TTC549 (cell line): ENCODE measurements around the gene SCRN2.

Experiments
- FAIRE-seq: peaks from 2 replicates; lab custom pipeline; 2012; peaks lifted over from hg19 to GRCh38; lab: Jason Lieb, UNC

SCRN2 gene

DNA sequence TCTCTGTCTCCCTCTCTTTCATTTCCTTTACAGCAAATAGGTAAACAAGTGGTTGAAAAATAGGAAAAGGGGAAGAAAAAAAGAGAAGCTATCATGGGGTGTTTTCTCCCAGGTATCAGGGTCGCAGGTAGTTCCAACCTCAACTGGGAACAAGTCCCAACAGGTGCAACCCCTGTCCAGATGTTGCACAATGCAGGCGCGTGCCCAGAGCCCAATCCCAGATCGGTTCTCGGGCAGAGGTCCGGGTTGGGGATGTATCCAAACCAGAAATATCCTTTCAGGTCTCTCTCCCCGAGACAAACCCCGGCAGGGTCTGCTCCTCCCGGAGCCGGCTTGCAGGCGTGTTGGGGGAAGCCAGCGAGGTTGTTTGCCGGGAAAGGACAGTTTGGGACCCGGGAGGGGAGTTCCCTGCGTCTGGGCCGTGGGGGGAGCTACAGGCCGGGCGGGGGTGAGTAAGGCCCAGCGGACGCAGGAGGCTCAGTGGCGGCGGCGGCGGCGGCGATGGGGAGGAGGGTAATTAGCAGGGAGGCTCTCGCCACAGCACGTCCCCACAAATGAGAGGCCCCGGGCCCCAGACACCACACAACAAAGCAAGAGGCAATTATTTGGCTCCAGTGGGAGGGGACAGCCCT lies 31.1 kb upstream of the SCRN2 start:
- FAIRE-seq = no peak

DNA sequence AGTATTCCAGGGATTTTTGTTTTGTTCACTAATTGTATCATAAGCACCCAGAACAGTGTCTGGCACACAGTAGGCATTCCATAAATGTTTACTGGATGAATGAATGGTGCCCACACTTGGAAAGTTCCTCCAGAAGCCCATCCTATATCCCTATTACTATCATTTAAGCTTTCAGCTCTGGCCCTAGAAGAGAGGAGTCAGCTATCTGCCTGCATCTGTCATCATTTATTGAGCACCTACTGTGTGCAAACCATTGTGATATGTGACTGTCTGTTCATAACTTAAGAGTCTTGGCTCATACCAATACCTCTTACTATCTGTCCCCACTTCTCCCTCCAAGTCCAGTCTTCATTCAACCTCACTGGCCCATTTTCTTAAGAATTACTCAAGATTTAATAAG lies 30.0 kb upstream of the SCRN2 start:
- FAIRE-seq = no peak

DNA sequence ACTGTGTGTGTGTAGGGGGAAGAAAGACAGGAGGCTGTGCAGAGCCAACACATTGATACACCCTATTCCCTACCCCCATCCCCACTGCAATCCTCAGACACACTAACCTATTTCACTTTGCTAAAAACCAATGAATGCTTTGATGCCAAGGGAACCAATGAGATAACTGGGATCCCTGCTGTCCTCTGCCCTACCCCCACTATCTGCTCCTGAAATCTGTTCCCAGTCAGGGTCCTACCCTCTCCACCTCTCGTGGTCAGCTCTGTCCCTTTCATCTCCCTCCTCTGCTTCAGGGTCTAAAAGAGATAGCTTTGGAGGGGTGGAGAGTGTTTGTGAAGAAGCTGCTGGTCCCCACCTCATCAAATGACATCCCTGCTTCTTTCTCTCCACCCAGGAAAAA lies 29.0 kb upstream of the SCRN2 start:
- no peak for FAIRE-seq

DNA sequence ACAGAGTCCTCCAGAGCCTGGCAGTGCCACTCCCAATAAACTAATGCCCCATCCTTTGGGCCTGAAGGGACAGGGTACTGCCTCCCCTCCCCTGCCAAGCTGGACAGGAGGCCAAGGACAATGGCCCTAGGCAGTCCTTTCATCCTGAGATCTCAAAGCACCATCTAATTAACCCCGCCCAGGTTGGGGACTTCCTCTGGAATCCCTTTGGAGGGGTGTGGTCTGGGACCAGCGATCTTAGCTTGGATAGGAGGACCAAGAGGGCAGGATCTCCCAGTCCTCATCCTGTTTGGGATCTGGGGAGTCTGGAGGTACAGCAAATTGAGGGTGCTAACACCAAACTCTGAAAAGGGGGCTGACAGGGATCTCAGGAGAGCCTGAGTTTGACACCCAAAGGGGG lies 28.0 kb upstream of the SCRN2 start:
- FAIRE-seq = no peak

DNA sequence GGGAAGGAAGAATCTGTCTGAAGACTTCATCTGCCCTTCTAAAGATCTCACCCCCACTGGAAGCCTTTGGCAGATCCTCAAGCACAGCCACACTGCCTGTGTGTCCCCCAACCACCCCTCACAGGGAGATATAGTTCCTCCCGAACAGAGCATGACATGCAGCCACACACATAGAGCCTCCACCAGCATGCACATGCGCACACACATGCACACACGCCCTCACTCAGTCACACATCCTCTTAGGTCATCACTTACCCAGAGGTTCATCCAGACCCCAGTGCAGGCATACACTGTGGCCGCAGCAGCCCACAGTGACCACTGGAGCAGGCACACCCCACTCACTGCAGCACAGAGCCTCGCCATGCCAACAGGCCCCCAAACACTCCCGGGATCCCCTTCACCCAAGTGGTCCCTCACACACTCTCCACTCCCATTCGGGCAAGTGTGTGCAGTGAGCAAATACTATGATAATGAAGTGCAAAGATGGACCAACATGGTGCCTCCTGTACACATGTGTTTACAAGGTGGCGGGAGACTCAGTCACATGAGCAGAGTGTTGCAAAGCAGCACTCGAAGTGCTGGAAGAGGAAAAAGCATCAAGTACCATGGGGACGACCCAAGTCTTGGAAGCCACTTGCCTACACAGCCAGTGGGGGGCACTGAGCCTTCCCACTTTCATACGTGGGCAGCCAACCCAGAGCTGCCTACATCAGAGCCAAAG lies 26.9 kb upstream of the SCRN2 start:
- no peak for FAIRE-seq

DNA sequence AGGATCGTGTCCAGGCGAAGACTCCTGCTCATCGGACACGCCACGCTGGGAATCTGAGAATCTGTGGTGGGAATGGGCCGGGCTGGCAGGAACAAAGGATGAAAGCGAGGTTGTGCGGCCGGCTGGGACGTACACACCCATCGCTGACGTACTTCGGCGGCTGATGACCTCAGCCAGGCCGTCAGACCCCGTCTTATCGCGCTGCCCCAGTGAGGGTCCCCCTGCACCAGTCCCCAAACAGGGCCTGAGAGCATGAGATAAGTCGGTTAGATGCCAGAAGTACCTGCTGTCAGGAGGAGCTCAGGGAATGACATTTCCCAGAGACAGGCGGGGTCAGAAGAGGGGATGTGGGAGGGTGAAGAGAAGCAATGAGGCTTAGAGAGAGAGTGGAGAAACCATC lies 25.9 kb upstream of the SCRN2 start:
- FAIRE-seq = no peak

DNA sequence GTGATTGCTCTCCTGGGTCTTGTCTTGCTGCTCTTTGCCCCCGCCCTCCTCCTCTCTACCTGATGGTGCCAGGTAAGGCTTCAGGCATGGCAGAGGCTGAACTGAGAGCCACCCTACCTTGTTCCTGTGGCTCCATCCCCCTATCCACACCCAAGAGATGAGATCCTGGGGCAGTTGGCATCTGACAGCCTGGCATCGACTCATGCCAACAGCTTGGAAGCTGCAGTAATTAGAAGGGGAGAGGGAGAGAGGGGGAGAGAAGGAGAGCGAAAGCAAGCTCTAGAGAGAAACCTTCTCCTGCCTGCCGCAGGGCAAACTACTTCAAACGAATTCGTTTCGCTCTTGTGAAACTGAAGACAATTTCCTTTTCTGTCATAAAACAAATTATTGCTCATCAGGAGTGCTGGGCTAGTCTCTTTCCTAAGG lies 23.7 kb upstream of the SCRN2 start:
- no peak for FAIRE-seq

DNA sequence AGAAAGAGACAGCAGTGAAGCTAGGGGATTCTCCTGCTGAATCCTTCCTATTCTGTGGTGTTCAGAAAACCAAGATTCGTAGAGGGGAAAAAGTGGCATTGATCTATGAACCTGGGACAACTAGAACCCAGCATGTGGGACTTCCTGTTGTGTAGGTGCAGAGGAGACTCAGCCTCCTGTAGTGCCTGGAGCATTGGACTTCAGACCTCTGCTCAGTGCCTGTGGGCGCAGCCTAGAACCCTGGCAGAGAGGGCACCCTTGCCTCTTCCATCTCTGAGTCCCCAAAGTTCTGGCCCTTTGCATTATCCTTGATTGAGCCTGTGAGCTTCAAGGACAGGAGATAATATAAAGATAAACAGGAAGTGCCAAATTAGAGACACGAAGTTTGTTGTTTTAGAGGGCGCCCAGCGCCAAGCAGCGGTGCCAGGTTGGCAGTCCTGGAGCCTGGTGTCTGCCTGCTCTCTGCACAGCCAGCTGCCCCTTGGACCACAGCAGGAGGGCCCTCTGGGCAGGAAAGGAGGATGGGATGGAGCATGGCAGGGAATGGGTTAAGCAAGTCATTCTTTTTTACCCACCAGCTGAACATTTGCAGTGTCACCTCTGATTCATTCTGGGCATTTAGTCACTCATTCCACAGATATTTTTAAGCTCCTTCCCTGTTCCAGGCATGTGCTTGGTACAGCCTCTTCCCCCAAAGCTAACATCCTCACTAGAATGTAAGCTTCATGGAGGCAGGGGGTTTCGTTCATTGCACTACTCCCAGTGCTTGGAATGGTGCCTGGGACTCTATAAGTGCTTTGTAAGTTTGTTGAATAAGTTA lies 21.8 kb upstream of the SCRN2 start:
- FAIRE-seq = no peak

DNA sequence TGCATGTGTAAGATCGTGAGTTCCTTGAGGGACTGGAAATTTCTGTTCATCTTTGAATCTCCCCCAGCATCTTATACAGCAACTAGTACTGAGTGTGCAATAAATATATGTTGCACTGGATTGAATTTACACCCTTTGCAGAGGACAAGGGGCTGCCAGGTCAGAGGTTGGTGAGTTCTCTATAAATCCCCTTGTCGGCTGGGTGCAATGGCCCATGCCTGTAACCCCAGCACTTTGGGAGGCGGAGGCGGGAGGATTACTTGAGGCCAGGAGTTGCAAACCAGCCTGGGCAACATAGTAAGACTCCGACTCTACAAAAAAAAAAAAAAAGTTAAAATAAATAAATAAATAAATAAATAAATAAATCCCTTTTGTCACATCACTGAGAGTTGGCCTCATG lies 19.3 kb upstream of the SCRN2 start:
- FAIRE-seq = no peak

DNA sequence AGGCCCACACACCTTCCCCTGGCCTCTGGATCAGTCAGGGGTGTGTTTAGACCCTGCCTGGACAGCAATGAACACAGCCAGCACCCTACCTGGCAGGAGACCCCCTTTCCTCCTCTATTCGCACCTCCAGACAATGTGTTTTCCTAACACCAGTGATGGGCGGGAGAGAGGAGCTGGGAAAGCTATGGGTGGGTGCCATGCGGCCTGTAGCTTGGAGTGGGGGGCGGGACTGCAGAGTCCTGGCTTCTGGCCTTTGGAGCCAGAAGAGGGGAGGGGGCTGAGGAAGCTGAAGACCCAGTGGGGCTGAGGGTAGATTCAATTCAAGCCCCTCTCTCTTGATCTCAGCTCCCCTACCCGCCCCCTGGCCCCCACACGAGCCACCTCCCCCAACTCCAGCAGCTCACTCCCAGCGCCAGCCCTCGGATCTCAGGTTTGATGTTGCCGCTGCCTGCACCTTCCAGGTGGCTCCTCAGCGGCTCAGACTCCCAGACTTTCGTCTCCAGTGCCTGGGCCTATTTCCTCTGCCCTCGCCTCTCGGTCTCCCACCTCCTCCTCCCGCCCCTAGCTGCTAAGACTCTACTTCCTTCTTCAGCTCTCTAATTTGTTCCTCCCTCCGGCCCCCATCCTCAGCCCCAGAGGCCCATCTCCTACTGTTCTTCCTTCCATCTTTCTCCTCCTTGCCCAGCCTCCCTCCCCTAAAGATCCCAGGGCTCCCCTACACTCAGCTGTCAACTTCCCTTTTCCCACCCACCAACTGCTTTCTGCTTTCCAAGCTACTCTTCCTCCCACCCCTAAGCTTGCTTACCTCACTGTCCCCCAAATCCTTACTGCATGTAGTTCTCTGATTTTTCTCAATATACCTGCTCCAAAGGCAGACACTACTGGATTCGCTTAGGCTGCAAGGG lies 16.7 kb upstream of the SCRN2 start:
- no peak for FAIRE-seq

DNA sequence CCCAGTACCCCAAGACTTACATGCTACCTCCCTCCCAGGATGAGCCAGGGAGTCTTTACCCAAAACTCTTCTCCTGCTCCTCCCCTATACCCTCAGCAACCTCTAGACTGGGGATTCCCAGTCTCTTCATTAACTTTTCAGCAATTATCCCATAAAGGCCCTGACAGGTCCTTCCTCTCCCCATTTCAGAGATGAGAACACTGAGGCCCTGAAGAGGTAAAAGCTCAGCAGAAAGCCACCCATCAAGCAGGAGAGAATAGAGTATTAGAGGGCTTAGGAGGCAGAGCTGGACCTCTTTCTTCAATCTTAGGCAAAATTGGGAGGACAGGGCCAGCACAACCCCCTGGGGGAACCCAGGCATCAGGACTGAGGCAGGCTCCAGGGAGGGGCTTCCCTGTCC lies 15.8 kb upstream of the SCRN2 start:
- no peak for FAIRE-seq

DNA sequence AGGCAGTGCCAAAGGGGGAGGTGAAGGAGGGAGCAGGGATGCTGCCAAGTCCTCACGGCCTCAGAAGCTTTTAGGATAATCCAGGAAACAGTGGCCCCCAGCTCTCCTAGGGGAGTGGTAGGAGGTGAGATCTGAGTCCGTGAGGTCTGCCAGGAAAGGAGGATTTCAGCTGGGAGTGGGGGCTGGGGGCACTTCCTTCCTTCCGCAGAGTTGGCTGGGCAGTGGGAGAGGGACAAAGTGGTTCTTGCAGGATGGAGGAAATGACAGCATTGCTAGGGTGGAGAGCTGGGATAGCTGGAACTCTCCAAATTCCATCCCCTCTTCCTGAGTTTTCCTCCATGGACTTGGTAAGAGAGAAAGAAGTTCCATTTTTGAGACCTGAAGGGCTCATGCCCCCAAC lies 14.7 kb upstream of the SCRN2 start:
- no peak for FAIRE-seq

DNA sequence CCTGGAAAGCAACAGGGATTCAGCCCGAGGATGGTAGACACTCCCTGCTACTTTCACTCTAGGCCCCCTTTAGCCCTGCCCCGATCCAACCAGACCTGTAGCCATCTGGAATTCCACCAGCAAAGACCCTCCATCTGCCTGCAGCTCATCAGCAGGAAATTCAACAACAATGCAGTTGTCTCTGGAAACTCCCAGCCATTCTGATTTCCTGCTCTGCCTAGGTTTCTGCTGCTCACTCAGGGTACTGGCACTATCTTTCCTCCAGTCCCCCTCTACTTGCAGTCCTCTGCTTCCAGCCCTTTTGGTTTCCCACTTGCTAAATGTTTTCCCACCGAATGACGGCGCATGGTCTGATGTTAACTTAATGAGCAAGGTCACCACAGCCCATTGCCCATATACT lies 12.5 kb upstream of the SCRN2 start:
- FAIRE-seq = no peak

DNA sequence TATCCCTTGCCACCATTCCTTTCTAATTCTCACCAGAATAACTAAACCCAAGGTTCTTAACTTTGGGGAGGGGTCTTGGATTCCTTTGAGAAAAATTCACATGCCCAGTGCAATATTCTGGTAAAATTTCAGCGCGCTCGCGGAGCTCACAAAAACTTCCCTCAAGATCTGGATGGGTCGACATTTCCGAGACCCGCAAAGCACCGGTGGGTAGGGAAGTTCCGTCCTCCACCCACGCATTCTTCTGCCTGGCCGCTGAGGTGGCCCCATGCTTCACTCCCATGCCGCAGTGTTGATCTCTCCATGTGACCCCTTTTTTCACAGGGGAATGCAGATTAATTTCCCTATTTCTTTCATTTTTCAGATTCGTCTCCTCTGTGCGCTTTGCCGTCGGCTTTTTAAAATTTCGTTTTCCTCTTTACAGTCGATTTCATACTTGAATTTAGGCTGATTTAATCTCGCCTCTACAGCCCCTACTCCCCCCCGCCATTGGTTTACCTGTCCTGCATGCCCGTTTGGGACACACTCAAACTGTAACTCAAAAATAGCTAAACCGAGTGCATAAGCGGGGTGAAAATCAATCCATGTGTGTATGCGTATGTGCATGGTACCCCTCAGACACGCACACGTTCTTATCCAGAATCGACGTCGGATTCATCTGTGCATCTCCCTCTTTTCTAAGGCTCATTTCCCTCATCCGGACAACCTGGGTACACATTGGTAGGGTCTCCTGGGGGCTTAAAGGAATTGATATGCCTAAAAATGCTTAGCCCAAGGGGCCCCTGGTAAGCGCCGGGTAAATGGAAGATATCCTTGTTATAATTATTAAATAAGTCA lies 11.3 kb upstream of the SCRN2 start:
- FAIRE-seq = no peak

DNA sequence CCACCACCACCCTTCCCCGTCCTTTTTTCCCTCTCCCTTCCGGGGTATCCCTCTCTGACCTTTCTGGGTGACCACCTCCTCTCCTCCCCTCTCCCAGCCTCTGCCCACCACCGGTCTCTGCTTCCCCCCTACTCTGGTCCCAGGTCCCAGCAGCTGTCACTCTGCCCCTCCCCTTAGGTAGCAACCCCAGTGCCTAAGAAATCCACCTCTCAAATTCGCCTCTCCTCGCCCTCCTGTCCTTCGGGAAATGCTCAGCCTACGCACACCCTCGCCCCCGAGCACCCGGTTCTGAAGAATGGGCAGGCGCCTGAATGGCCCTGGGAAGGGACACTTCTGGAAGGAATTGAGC lies 10.7 kb upstream of the SCRN2 start:
- no peak for FAIRE-seq

DNA sequence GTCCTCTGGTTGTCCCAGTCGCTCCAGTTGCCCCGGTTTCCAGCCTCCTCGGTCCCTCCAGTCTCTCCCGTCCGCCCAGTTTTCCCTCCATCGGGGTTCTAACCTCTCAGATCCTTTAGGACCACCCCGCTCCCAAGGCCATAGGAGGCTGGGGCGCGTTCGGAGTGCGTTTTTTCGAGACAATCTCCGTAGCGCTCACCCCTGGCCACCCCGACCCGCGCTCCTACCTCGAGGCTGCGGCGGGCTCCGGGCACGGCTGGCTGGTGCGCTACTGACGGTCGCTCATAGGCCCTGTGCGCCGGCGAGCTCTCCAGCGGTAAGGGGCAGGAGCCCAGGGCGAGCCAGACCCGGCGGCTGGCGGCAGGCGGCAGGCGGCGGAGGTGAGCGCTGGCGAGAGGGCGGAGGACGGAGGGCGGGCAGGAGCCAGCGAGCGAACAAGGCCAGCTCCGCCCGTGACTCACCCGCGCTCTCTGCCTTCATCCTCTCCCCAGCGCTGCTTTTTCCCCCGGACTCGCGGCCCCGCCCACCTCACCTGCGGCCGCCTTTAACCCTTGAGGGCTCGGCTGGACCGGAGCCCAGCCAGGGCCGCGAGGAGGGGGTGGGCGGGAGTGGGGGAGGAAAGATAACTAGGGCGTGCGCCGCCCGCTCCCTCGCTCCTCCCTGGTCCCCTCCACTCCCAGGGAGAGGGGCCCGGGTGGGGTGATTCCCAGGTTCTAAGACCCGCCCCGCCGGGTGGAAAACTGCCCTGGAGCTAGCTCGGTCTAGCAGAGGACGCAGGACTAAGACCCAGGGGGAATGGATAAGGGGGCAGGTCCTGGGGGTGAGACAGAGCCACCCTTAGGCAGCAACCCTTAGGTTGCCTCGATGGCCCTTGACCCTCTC lies 9.9 kb upstream of the SCRN2 start, which contains the start of gene SP6:
TSS of gene SP6 (minus strand) at position 472 of the 882 bp plus-strand sequence. CDS start 2,734 bp downstream, outside the sequence.
- no peak for FAIRE-seq

DNA sequence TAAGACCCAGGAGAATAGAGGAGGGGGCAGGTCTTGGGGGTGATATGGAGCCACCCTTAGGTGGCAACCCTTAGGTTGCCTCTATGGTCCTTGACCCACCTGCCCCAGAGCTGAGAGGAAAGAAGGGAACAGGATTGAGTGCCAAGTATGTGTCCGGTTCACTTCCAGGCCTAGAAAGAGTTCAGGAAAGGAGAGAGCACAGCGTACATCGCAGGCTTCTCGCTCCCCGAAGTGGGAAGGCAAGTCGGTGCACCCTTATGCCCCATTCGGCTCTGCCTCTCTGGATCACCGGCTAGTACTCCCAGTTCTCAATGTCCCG lies 9.3 kb upstream of the SCRN2 start:
- no peak for FAIRE-seq

DNA sequence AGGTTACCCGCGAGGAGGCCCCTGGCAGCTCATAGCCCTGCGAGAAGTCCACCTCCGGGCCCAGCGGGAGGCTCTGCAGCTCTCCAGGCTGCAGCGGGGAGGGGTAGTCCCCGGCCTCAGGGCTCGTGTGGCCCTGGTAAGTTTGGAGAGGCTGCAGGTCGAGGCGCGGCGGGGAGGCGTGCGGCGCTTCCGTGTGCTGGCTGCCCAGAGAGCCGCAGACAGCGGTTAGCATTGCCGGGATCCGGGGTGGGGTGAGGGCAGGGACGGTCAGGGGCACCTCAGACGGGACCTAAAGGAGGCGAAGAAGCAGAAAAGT lies 7.1 kb upstream of the SCRN2 start:
- FAIRE-seq = no peak

DNA sequence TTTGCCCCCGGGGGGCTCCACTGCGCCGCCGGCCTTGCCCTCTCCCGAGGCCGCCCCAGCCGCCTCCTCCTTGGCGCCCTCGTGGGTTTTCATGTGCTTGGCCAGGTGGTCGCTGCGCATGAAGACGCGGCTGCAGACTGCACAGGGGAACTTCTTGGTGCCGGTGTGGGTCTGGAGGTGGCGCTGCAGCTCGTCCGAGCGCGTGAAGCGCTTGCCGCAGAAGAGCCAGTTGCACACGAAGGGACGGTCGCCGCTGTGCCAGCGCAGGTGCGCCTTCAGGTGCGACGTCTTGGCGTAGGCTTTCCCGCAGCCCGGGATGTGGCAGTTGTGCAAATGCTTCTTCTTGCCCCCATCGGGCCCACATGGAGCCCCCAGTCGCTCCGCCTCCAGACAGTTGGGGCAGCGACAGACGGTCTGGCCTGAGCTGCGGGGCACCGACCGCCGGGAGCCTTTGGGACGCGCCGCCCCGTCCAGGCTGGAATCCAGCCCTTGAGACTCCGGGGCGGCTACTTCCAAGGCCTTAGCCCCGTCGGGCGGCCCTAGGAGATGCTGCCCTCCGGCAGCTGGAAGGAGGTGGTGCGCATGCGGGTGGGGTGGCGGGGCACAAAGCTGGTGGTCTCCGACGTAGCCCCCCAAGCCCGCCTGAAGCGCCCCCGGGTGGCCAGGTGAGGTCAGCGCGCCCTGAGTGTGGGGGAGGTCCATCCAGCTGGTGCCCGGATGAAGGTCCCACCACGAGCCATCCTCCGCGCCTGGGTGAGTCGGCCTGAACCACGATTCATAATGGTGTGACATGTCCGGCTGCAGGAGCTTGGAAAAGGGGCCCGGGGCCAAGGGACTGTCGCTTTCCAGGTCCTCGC lies 6.5 kb upstream of the SCRN2 start:
- FAIRE-seq = no peak
